GM18520 (cell line): ENCODE results near the gene SLU7.

ENCODE experiments used
- ATAC-seq: cut with Tn5 transposase; IDR thresholded peaks from one replicate; pipeline ENCODE4 v1.9.1; 2021; ENCODE audit not compliant: unreplicated experiment

SLU7 gene

DNA sequence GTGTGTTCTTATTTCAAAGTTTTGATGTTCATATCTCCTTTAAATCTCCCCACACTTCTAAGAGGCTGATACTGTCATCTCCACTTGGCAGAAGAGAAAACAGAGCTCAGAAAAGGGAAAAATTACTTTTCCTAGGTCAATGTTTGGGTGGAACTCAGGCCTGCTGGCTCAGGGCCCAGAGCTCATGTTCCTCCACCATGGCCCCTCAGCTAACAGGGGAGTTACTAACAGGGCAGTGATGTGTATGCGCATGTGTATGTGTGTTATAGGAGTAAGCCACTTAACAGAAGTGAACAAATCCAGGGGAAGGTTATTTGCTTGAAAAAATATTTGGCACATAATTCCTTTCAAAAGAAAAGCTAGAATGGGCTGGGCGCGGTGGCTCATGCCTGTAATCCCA, 51.0 kb downstream of the SLU7 start:
- no peak for ATAC-seq

DNA sequence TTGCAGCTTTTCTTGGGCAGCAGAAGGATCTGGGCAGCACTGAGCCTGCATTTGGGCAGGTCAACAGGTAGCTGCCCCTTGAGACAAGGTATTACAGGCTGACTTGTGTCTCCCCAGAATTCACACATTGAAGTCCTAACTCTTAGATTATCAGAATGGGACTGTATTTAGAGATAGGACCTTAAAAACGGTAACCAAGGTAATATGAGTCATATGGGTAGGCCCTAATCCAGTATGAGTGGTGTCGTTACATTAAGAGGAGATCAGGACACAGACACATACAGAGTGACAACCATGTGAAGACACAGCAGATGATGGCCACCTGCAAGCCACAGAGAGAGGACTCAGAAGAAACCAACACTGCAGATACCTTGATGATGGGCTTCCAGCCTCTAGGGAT, 51.6 kb downstream of the SLU7 start:
- no peak for ATAC-seq

DNA sequence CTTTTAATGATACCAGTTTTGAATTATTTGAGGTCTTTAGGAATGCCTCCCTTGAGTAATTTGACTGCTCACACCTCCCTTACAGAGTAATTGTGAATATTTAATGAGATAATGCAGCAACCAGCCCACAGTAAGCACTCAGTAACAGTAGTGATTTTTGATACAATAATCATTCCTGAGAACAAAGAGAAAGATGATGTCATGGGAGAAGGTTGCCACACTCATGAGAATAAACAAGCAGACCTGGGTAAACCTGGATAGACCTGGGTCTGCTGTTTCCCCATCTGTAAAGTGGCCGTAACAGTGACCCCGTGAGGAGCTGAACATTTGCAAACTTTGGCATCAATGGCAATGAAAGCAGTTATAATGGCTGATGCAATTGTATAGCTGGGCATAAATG, 52.7 kb downstream of the SLU7 start:
- ATAC-seq = no peak

DNA sequence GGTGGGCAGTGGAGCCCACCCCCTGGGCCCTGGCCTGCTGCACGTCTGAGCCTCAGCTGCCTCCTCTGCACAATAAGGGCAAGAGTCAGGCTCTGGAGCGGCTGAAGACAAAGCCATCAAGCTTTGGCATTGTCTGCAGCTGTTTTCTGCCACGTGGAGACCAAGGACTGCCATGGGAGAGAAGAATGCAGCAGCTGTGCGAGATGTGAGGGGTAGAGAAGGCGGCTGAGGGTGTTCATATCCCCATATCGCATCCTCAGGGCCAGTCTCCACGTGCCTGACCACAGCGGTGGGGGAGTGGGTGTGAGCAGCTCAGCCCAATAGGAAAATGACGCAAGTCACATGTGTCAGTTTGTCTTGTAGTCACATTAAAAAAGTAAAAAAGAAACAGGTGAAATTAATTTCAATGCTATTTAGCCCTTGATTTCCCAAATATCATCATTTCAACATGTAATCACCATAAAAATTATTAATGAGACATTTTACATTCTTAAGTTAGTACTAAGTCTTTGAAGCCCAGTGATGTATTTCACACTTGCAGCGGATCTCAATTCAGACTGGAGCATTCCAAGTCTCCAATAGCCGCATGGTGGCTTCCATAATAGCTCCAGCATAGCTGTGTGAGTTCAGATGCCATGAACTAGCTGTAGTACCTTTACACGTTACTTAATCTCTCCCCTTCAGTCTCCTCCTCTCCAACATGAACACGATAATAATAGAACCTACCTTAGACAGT, 55.1 kb downstream of the SLU7 start:
- ATAC-seq = no peak

DNA sequence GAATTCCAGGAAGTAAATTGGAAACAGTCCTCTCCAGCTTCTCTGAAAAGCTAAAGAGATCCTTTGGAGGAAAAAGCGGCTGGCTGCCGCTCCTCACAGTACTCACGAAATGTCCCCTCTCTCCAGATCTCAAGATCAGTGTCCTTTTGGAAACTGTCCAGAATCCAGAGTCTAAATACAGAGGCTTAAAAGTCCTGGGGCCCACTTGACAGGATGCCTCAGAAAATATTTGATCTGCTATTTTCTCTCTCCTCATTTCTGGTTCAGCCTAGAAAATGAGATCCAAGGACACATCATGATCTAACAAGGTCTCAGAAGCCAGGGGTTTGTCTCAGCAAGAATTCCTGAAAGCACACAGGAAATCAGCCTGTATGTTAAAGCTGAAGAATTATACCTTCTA, 55.7 kb downstream of the SLU7 start:
- ATAC-seq = no peak

DNA sequence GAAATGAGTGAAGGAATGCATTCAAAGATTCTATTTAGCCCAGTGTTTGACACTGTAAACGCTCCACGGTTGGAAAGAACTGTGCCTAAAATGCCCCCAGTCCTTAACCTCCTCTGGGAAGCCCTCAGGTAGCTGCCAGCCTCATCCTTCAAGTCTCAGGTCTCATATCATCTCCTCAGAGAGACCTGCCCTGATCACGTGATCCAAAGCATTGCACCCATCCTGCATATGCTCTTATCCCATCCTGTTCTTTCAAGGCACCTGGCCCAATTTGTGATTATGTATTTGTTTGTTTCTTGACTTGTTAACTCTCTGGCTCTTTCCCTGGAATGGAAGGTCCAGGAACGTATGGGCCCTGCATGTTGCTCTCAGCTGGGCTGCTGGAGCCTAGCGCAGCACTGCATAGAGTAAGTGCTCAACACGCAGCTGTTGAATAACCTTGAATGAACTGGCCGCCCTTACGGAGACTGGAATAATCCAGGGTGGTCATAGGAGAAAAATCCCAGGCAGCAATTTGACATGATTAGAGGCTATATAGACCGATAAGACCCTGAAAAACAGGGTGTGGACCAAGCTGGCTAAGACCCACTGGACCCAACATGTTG, 57.2 kb downstream of the SLU7 start:
- ATAC-seq = no peak

DNA sequence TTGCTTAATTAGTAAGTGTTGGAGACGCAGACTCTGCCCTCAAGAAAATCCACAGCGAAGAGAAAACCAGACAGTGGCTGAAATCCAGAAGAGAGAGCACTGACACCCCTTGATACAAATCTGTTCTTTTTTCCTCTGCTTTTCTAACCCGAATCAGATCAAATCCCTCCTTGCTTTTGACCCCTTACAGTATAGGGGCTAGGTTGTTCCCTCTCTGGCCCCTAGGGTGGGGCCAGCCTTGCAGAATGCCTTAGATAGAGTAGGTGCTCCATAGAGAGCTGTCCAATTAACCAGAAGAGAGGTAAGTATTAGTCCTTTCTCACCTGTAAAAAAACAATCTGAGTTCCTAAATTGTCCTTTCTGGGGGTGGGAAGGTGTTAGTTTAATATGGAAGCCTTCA, 58.6 kb downstream of the SLU7 start:
- ATAC-seq = no peak

DNA sequence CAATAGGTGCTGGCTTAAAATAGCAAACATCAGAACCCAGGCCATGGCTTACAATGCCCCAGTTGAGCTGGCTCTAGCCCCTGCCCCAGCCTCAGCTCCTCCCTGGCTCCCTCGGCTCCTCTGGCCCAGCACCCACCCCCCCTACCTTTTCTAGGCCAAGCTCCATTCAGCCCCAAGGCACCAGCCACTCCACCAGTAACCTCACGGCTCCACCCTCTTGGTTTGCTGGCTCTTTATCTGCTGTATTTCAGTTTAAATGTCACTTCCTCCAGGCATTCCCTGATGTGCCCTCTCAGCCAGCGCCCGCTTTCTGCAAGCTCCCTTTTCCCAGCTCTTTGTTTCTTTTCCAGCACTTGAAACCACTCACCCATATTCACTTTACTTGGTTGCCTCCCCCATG, 59.1 kb downstream of the SLU7 start:
- ATAC-seq = no peak

DNA sequence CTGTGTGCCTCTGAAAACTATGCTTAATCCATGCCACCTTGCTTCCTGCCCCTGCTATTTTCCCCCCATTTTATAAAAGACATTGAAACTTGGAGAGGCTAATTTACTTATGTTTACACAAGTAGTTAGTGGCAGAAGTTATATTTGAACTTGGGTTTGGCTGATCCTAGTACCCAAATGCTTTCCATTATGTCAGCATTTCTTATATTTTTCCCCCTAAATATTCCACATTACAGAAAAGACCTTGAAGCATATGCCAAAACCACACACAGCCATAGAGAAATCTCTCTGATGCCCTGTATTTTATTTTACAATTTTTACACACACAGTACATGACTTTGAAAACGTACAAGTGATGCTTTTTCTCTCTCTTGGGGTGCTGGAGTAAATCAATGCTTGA, 59.6 kb downstream of the SLU7 start:
- ATAC-seq = no peak

DNA sequence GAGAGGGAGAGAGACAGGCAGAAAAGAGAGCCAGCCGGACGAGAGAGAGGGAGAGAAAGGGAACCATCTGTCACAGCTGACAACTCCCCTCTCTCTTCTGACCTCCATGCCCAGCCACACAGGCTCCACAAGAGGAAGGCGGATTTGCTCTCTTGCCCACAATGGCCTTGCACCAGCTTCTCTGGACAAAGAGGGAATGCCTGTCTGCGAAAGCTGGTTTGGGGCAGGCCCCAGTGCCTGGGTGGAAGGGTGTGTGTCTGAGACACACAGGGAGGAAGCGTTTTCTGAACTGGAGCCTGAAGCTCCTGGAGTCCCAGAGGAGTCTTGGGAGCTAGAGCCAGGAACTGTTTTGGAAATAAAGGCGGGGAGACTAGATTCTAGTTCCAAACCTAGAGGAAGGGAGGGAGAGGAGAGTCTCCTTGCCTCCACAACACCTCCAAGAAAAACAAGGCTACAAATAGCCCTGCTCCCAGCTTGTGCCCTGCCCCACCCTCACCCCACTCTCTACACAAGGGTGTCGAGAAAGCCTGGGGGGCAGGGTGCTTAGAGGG, 60.9 kb downstream of the SLU7 start:
- no peak for ATAC-seq

DNA sequence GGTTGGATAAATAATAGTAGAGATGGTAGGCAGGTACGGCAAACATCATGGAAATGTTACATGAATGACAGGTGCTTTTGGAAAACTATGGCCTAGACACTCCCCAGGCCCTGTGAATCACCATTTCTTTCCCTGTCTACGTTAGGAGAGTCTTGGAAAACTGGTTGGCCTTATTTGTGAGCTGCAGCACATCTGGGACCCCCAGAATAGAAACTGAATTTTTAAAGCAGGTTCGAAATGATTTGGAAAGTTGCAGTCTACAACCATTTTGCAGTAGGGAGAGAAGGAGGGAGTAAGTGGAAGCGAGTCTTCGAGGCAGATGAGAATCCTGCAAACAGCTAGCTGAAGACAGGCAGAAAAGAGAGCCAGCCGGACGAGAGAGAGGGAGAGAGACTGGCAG, 61.5 kb downstream of the SLU7 start:
- no peak for ATAC-seq

DNA sequence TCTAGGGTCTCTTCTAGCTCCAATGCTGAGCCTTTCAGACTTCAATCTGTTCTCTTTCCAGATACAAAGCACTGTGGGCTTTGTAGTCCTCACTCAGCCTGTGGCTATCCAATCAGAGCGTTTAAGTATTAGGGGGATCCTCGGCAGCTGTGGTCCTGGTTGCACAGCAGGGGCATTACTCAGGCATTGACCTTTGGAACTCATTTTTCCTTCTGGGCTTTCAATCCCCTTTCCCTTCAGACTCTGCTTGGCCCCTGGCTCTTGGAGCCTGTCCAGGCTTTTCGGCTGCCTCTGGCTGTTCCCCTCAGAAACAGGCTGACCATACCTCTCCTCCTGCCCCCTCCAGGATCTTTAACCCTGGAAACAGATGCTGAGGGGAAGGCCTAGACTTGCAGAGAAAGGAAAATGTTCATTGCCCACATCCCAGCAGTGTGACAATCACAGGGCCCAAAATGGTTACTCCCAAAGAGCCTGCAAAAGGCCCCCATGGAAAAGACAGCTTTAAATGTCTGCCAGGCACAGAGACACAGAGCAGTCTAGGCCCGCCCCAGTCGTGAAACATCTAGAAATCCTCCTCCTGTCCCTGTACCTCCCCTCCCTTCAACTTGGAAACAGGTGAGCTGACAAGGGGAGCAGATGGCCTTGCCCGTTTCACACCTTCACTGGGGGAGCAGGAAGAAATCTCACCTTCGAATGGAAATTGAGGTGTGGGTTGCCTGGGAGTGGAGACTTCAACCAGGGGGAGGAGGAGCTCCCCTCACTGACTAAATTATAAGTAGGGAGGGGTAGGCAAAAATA, 62.1 kb downstream of the SLU7 start:
- no peak for ATAC-seq

DNA sequence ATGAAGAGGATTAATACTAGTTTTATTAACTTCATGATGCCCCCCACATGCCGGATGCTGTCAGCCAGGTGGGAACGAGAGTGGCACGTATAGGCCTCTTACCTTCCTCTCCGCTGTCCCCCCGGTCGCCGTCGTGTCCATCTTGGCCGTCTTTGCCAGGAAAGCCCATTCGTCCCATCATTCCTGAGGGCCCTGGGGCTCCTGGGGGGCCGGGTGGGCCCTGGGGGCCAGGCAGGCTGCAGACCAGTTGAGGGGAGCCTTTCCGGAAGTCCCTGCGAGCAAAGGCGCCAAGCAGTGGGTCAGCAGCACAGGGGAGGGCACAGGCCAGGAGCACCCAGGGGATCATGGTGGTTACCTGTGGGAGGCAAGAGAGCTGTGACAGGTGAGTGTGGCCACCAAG, 64.2 kb downstream of the SLU7 start:
- ATAC-seq = no peak

DNA sequence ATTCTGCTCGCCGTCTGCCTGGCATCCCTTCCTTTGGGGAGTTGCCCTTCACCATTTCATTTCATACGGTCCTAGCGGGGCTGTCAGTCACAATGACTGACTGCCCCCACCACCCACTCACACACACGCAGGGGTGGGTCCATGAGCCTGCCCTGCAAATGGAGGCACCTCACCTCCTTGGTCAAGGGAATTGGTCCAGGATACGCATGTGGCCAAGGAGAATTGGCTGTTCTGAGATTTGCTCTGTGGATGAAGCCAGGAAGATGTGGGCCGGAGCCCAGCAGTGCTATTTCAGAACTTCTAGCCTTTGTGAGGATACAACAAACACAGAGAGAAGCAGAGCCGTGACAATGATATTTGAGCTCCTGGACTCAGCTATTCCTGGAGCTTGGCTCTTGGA, 65.5 kb downstream of the SLU7 start:
- no peak for ATAC-seq

DNA sequence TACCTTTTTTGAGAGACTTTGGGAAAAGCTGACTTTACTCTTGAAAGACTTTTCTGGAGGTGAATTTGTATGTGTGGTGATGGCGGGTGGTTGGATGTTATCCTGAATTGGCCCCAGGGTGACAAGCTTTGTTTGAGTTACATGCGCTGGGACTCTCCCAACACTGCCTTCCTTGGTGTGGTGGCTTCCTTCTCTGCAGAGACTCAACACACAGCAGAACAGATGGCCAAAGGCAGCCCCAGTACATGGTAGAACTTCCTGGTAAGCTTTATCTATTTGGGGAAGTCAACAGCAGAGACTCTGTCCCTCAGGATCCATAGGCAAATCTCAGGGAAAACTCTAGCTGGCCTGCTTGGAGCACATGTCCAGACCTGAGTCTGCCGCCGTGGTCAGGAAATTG, 66.6 kb downstream of the SLU7 start:
- no peak for ATAC-seq
